Activated T-helper 2 cell treated with anti-CD3 and anti-CD28 coated beads, Interferon-gamma antibody, Interleukin-2, Interleukin-4, amounts not matched to agents 10 μg/mL and 5 μg/mL and 100 μg/mL, durations not matched to agents 14 hours and 24 hours and 36 hours (primary cell): ENCODE data around the gene CDC6. TPM values are rescaled to one million over a fixed set of nuclear protein-coding genes. Genes with fewer than 3 reads are reported as not detected.
"Not testable (repeated sequence)": the region's sequence is repeated elsewhere in the genome, so short reads cannot be mapped to it uniquely, and the experiment has no call there.

ENCODE experiments used
- DNase-seq: peaks from one replicate; pipeline ENCODE4 v3.0.0; 2021; ENCODE audit warnings: low spot score
- H3K27ac Mint-ChIP-seq: one replicate; pipeline ENCODE4 v1.8.0; 2021; ENCODE audit warnings: mixed read lengths
- H3K27me3 Mint-ChIP-seq: one replicate; pipeline ENCODE4 v1.8.0; 2021; ENCODE audit warnings: low read depth, mixed read lengths
- H3K36me3 Mint-ChIP-seq: one replicate; pipeline ENCODE4 v1.8.0; 2021; ENCODE audit warnings: low read depth, mixed read lengths
- H3K4me1 Mint-ChIP-seq: one replicate; pipeline ENCODE4 v1.8.0; 2021; ENCODE audit warnings: low read depth, mixed read lengths
- H3K4me3 Mint-ChIP-seq: one replicate; pipeline ENCODE4 v1.8.0; 2021; ENCODE audit warnings: low read depth, mild to moderate bottlenecking, moderate library complexity, mixed read lengths
- H3K9me3 Mint-ChIP-seq: one replicate; pipeline ENCODE4 v1.8.0; 2021; ENCODE audit warnings: mixed read lengths
- intact Hi-C: fragments of 100-400 bp; cut with micrococcal nuclease; formaldehyde crosslinking; loops from one replicate; pipeline ENCODE4 v1.15.1; 2023
- total RNA-seq: library from RNA; stranded (reverse); gene quantifications from 2 replicates; pipeline ENCODE4 v1.2.3, GENCODE V29; 2022

Gene CDC6
- total RNA-seq, 1 donor from 2014 or later = 126 TPM

DNA sequence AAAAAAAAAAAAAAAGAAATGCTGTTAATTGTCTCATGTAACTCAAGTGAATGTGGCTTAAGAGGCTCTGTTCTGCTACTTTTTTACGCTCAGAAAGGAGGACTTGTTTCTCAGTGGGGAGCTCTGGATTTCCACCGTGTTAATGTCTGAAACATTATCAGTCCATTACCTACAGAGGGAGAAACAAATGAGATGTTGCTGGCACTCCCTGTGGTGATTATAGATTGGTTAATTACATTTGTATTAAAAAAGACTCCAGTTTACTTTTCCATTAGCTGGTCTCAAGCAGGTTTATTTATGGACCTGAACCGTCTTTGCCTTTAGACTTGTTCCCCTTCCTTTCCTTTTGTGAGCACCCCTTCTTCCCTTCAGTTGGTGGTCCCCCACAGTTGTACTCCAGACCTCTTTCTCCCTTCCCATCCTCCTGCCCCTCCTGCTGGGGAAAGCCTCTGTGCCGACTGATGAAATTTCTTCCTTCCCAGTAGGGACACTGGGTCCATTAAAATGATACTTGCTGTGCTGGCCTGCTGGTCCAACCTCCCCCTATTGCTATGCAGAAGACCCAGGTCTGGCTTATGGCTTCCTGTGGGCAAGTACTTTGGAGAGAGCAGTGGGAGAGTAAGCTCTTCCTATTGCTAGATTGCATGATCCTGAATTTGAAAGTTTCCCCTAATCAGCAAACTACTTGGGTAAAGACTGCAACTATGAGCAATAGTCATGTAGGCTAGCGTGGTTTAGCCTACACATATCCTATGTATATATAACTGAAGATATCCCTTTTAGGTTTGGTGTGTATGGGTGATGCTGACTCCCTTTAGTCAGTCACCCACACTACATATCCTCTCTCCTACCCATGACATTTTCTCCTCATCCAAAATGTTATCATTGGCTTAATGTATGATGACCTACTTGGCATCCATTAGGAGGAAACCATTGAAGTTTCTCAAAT is 8.1 kb downstream of the CDC6 start:
- peaks cover 35% of the 10 kb centered on the region for H3K4me1 Mint-ChIP-seq
- intact Hi-C loops = no loop called here
- H3K27me3 Mint-ChIP-seq = no peaks in the 10 kb centered on the region
- H3K9me3 Mint-ChIP-seq = no peaks in the 10 kb centered on the region
- DNase-seq = no peak
- peak overlapping the region; percentile 61 for H3K27ac Mint-ChIP-seq
- peak overlapping the region; percentile 49 for H3K4me3 Mint-ChIP-seq
- H3K36me3 Mint-ChIP-seq = peaks cover 86% of the 10 kb centered on the region

DNA sequence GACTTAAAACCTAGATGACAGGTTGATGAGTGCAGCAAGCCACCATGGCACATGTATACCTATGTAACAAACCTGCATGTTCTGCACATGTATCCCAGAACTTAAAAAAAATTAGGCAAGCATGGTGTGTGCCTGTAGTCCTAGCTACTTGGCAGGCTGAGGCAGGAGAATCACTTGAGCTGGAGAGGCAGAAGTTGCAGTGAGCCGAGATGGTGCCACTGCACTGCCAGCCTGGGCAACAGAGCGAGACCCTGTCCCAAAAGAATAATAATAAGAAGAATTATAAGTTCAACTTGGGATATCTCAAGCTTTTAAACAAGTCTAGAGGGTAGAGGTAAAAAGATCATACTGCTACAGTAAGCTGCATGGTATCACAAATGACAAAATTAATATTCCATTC is 9.8 kb downstream of the CDC6 start:
- Mint-ChIP-seq H3K27me3 (no peaks in the 10 kb centered on the region), H3K27ac (no peak overlapping the region)
- intact Hi-C loops = no loop called here

DNA sequence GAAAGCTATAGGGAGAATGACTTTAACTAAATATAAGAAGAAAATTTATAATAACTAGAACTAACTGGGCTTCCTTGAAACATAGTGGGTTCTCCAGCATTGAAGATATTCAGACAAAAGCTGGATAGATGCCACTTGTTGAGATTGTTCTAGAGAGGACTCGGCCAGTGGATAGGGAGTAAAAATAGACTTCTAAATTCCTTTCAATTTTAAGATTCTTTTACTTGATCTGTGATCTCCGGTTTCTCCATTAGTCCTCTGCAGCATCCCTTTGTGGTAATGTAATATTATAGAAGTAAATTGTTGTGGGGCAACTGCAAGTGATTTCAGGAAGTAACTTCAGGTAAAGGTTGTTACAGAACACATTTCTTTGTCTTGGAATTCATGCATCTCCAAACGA is 11.0 kb downstream of the CDC6 start:
- intact Hi-C loops = no loop called here
- no peak for DNase-seq
- Mint-ChIP-seq H3K36me3 (peaks cover 90% of the 10 kb centered on the region), H3K4me3 (no peak overlapping the region), H3K4me1 (peaks cover 28% of the 10 kb centered on the region), H3K27me3 (no peaks in the 10 kb centered on the region), H3K27ac (no peak overlapping the region), H3K9me3 (no peaks in the 10 kb centered on the region)

More for the DNA sequence above, 9.8 kb downstream of the CDC6 start:
- H3K4me1 Mint-ChIP-seq = peaks cover 28% of the 10 kb centered on the region
- no peak overlapping the region for H3K4me3 Mint-ChIP-seq
- H3K9me3 Mint-ChIP-seq = no peaks in the 10 kb centered on the region
- peaks cover 89% of the 10 kb centered on the region for H3K36me3 Mint-ChIP-seq
- no peak for DNase-seq

DNA sequence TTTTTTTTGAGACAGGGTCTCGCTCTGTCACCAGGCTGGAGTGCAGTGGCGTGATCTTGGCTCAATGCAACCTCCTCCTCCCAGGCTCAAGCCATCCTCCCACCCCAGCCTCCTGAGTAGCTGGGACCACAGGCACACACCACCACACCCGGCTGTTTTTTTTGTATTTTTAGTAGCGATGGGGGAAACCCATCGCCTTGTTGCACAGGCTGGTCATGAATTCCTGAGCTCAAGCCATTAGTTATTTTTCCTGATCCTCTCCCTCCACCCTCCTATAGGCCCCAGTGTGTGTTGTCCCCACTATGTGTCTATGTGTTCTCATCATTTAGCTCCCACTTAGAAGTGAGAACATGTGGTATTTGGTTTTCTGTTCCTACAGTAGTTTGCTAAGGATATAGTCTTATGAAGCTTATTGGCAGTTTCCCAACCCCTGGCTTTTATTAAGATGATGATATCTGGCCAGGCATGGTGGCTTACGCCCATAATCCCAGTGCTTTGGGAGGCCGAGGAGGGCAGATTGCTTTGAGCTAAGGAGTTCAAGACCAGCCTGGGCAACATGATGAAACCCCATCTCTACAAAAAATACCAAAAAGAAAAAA is 11.6 kb downstream of the CDC6 start:
- intact Hi-C loops, H3K4me3 Mint-ChIP-seq, DNase-seq, H3K9me3 Mint-ChIP-seq, H3K27me3 Mint-ChIP-seq: not testable (repeated sequence)
- Mint-ChIP-seq H3K36me3 (peaks cover 89% of the 10 kb centered on the region), H3K4me1 (peaks cover 30% of the 10 kb centered on the region), H3K27ac (peak overlapping the region; percentile 10)

DNA sequence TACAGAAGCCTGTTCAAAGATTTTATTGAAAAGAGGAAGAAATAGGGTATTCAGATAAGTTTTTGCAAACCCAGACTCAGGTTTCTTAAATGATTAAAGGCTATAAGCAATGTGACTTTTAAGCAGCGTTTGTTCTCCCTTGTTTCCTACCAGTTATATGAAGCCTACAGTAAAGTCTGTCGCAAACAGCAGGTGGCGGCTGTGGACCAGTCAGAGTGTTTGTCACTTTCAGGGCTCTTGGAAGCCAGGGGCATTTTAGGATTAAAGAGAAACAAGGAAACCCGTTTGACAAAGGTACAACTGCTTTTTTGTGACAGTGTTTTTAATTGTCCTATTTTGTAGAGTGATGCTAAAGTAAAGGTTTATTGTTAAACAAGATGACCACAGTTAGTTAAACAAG is 13.6 kb downstream of the CDC6 start:
- Mint-ChIP-seq H3K4me3 (no peak overlapping the region), H3K27ac (no peak overlapping the region), H3K4me1 (peaks cover 21% of the 10 kb centered on the region), H3K9me3 (no peaks in the 10 kb centered on the region), H3K27me3 (no peaks in the 10 kb centered on the region), H3K36me3 (peaks cover 78% of the 10 kb centered on the region)
- no peak for DNase-seq
- intact Hi-C loops = no loop called here

DNA sequence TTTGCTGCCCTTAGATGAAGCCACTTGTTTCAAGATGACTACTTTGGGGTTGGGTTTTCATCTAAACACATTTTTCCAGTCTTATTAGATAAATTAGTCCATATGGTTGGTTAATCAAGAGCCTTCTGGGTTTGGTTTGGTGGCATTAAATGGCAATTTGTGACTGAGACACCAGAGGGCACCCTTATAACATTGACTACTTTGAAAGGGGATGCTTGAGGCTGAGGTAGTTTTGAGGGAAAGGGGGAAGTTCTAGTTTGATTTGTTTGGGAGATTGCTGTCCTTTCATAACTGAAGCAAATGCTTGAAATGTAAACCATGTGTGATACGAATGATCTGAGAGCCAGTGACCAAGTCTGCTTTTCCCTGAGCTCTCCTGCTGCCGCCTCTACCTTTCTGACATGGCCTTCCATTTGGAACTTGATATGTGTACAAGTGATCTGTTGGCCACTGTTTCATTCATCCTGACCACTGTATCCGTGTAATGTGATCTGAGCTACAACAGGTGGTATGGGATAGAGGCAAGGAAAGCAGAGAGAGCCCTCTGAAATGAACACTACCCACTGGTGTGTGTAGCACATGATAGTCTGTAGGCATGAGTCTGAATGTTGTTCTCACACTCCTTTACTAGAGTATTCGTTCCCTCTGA is 15.5 kb downstream of the CDC6 start:
- intact Hi-C loops = loop anchor here (2.0 kb wide), 1 partner anchor 52 kb away; no protein-coding TSS in a partner anchor
- Mint-ChIP-seq H3K27ac (no peak overlapping the region), H3K36me3 (peaks cover 63% of the 10 kb centered on the region), H3K4me1 (peaks cover 13% of the 10 kb centered on the region), H3K9me3 (no peaks in the 10 kb centered on the region), H3K4me3 (no peak overlapping the region), H3K27me3 (no peaks in the 10 kb centered on the region)
- DNase-seq = no peak

DNA sequence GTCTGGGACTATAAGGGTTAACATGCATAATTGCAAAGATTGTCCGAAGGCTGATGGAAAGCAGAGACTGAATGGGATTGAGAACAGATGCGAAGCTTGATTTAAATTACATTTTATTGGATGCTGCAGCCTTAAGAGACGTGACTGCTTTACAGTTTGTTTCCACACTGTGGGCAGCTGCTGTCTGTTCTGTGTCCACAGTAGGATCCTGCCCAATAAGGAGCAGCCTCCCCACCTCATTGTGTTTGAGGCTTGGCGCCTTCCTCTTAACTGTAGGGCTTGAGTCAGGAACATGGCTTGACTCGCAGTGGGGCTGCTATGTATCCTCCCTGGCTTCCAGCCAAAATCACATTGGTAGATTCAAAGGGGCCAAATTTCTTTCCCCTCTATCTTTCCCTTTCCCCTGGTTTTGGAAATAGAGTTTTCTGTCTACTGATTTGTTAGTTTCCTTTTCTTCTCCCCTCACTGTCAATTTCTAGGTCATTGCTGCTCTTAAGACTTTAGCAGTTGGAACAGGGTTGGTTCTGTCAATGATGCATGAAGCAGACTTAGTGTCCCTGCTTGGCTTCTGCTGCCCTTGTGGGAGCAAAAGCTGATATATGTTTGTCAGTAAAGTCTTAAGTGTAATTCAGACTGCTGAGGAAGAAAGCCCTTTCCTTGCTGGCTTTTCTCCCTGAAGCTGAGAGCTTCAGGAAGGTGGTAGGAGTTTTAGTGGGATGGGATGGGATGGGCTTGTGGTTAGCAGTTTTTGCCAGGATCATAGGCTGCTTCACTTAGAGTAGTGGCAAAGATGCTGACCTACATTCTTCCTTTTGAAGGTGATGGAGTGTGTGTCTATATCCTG is 16.3 kb downstream of the CDC6 start:
- no peak for DNase-seq
- Mint-ChIP-seq H3K4me3 (no peak overlapping the region), H3K36me3 (peaks cover 55% of the 10 kb centered on the region), H3K4me1 (peaks cover 13% of the 10 kb centered on the region), H3K27me3 (no peaks in the 10 kb centered on the region), H3K27ac (no peak overlapping the region), H3K9me3 (no peaks in the 10 kb centered on the region)
- intact Hi-C loops = loop anchor here (2.0 kb wide), 1 partner anchor 51 kb away; no protein-coding TSS in a partner anchor

DNA sequence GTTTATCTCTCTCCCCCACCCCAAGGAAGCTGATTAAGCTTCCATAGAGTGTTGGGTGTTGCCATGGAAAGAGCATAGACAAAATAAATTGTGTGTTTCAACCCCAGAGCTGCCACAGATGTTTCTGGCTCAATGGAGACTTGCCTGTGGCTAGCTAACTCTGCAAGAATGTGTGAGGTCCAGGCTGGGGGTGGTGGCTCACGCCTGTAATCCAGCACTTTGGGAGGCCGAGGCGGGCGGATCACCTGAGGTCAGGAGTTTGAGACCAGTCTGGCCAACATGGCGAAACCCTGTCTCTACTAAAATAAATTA is 16.8 kb downstream of the CDC6 start:
- intact Hi-C loops, H3K27ac Mint-ChIP-seq, H3K27me3 Mint-ChIP-seq, DNase-seq, H3K4me3 Mint-ChIP-seq, H3K9me3 Mint-ChIP-seq: not testable (repeated sequence)
- Mint-ChIP-seq H3K36me3 (peaks cover 50% of the 10 kb centered on the region), H3K4me1 (peaks cover 13% of the 10 kb centered on the region)

DNA sequence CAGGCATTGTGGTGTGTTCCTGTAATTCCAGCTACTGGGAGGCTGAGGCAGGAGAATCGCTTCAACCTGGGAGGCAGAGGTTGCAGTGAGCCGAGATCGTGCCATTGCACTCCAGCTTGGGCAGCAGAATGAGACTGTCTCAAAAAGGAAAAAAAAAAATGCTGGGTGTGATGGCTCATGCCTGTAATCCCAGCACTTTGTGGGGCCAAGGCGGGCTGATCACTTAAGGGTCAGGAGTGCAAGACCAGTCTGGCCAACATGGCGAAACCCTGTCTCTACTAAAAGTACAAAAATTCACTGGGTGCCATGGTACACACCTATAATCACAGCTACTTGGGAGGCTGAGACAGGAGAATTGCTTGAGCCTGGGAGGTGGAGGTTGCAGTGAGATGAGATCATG is 17.2 kb downstream of the CDC6 start:
- intact Hi-C loops = loop anchor here (5.0 kb wide), 1 partner anchor 37 kb away; no protein-coding TSS in a partner anchor
- peaks cover 46% of the 10 kb centered on the region for H3K36me3 Mint-ChIP-seq
- H3K27me3 Mint-ChIP-seq = not testable (repeated sequence)

DNA sequence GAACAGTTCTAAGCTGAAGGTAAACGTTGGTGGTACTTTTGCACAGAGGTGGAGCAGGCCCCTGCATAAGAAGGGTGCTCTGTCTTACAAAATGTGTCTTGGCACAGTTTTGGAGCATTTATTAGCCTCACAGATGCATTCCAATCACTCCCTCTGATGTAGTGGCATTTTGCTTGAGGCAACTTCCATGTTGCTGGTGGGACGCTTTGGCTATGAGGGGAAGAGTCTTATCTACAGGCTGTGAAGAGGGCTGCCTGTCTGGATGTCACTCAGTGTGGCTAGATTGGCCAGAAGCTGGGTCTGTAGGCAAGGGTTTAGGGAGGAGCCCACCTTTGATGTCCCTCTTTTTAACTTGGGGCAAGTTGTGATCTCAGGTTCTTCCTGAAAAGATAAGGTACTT is 18.7 kb downstream of the CDC6 start:
- Mint-ChIP-seq H3K4me3 (no peak overlapping the region), H3K4me1 (peaks cover 11% of the 10 kb centered on the region), H3K9me3 (no peaks in the 10 kb centered on the region), H3K36me3 (peaks cover 33% of the 10 kb centered on the region), H3K27ac (no peak overlapping the region), H3K27me3 (no peaks in the 10 kb centered on the region)
- intact Hi-C loops = loop anchor here (5.0 kb wide), 1 partner anchor 36 kb away; no protein-coding TSS in a partner anchor
- DNase-seq = no peak

More for the DNA sequence above, 17.2 kb downstream of the CDC6 start:
- peaks cover 13% of the 10 kb centered on the region for H3K4me1 Mint-ChIP-seq
- H3K27ac Mint-ChIP-seq, H3K4me3 Mint-ChIP-seq, DNase-seq, H3K9me3 Mint-ChIP-seq: not testable (repeated sequence)

DNA sequence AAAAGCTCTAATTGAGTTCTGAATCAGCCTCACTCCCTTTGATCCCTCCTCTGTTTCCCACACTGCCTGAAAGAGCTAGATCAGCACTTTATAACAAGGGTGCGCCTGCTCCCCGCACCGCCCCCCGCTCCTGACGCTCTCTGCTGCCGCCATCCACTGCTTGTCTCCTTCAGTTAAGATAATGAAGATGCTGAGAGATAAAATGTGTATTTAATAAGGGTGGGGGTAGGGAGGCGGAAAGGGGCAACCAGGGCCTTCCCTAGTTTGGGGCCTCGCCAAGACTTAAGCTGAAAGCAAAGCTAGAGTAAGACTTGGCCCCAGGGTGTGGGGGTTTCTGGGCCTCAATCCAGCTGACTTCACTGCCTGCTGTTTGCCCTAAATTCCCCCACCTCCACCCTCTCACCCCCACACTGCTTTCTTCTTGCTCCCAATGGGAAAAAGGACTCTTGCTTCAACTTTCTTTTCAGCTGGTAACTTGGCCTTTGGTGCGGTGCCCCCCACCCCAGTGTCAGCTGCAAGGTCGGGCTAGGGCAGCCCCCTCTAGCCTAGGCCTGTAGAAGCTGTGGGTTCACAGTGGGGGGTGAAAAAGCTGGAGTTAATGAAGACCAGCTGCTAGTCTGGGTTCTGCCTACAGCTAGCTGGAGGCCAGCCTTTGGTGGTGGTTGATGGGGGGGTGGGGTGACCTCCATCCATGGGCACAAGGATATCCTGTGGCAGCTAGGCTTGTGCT is 19.5 kb downstream of the CDC6 start:
- Mint-ChIP-seq H3K4me3 (no peak overlapping the region), H3K9me3 (no peaks in the 10 kb centered on the region), H3K4me1 (peaks cover 13% of the 10 kb centered on the region), H3K27ac (no peak overlapping the region), H3K27me3 (no peaks in the 10 kb centered on the region), H3K36me3 (peaks cover 25% of the 10 kb centered on the region)
- DNase-seq = no peak
- intact Hi-C loops = loop anchor here (5.0 kb wide), 1 partner anchor 35 kb away; no protein-coding TSS in a partner anchor
